ENCODE measurements around the gene VWF. TPM values are rescaled to one million over a fixed set of nuclear protein-coding genes. Genes with fewer than 3 reads are reported as not detected.

VWF gene
- total and polyA plus RNA-seq, 10 of the 15 experiments (the other 5 are each of a cell fraction or from before 2014, with no cell fraction given): 0.08 to 0.23 TPM; not detected in 8

DNA sequence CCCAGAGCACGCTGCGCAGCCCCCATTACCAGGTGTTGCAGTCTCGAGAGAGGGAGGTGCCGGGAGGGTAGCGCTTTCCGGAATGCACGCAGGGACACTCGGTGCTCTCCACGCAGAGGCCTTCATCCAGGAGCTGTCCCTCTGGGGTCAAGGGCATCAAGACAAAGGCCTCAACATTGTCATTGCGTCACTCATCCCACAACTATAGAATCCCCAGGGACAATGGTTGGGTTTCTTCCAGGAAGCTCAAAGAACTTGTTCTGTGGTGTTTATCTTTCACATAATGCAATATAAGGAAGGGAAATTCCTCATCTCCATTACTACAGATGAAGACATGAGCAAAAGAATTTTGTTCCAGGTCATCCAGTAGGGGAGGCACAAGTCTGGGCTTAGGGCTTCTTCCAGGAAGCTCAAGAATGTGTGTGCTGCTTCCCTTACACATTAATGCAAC, 52.1 kb downstream of the VWF start:
- ChIA-PET POLR2A (no interaction called here), CTCF (no interaction called here), RAD21 (ENCODE audit: unreplicated experiment) (no interaction called here), SMC1A (ENCODE audit: uncharacterized antibody, unreplicated experiment) (interaction anchor here (0.6 kb wide), 1 partner anchor 187 kb away, joined by 3 read pairs; no protein-coding TSS in a partner anchor)
- no peak overlapping the region for H3K27ac ChIP-seq (ENCODE audit: control insufficient read depth, insufficient read depth)
- H3K4me1 ChIP-seq (ENCODE audit: control insufficient read depth, insufficient read depth, low read length): no peaks in the 10 kb centered on the region
- ATAC-seq (no peak), DNase-seq (ENCODE audit: low read depth, low spot score) (no peak), FAIRE-seq (no peak)
- no peak overlapping the region for H3K4me3 ChIP-seq
- no TSS peak for BruUV-seq (replicated peaks)
- H3K79me2 ChIP-seq (ENCODE audit: control insufficient read depth, insufficient read depth, low read length): no peaks in the 10 kb centered on the region
- no peaks in the 10 kb centered on the region for H4K20me1 ChIP-seq (ENCODE audit: control insufficient read depth, insufficient read depth)
- no peak for TF ChIP-seq NR2C1 (IDR thresholded peaks at IDR 0.05)
- TF ChIP-seq, protein P1, sequence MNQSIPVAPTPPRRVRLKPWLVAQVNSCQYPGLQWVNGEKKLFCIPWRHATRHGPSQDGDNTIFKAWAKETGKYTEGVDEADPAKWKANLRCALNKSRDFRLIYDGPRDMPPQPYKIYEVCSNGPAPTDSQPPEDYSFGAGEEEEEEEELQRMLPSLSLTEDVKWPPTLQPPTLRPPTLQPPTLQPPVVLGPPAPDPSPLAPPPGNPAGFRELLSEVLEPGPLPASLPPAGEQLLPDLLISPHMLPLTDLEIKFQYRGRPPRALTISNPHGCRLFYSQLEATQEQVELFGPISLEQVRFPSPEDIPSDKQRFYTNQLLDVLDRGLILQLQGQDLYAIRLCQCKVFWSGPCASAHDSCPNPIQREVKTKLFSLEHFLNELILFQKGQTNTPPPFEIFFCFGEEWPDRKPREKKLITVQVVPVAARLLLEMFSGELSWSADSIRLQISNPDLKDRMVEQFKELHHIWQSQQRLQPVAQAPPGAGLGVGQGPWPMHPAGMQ (IDR thresholded peaks at IDR 0.05; ENCODE audit: borderline replicate concordance): no peak
- no peak for TF ChIP-seq CHD4 (IDR thresholded peaks at IDR 0.05)
- no peak for TF ChIP-seq ZNF274 (IDR thresholded peaks at IDR 0.05; ENCODE audit: insufficient read depth, insufficient read length)
- no peak for TF ChIP-seq POLR2A (IDR thresholded peaks at IDR 0.05; ENCODE audit: low read depth, low read length)
- H3K36me3 ChIP-seq (ENCODE audit: control insufficient read depth in 2 of 2, insufficient read depth in 2 of 2, low read length in 1 of 2): no peaks in the 10 kb centered on the region
- H3K9me3 ChIP-seq (replicated peaks; ENCODE audit: control insufficient read depth, insufficient read depth, low read length): no peaks in the 10 kb centered on the region
- no peak overlapping the region for H3K9ac ChIP-seq (ENCODE audit: control insufficient read depth, insufficient read depth, low read length)
- in situ Hi-C loops (cut with MboI): no loop called here
- no peak overlapping the region for H2AFZ ChIP-seq (ENCODE audit: control insufficient read depth, low read depth, low read length)
- intact Hi-C loops (cut with micrococcal nuclease; ENCODE audit: unreplicated experiment): no loop called here
- H3K4me2 ChIP-seq (ENCODE audit: control insufficient read depth, insufficient read depth): no peak overlapping the region
- H3K27me3 ChIP-seq (replicated peaks in 1 of 2; ENCODE audit: control insufficient read depth in 2 of 2, insufficient read depth in 2 of 2, low read length in 1 of 2): peaks cover 13% of the 10 kb centered on the region in 2 experiments
- 47% methylated on average over 10 of the region's 10 CpGs for WGBS (ENCODE audit: insufficient coverage, insufficient replicate concordance, low lambda C conversion rate, missing lambda C conversion rate)

DNA sequence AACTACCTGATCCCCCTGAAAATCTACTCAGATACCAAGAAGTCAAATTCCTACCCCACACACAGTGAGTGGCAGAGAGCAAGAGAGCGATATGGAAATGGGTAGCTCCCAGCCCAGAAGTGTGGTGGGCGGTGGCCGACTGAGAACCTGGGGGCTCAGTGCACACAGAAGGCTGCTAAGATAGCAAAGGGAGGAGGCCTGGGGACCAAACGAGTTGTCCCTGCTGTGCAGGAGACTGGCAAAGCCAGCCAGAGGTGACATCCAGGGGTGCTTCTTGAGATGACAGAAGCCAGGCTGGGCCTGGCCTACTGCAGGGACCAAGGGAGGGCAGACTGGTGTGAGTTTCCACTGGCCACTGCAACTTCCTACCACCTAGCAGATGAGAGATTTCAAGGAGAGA, 52.9 kb downstream of the VWF start:
- H4K20me1 ChIP-seq (ENCODE audit: control insufficient read depth, insufficient read depth): no peaks in the 10 kb centered on the region
- H3K4me3 ChIP-seq: no peak overlapping the region
- CTCF ChIA-PET: no interaction called here
- H3K4me1 ChIP-seq (ENCODE audit: control insufficient read depth, insufficient read depth, low read length): no peaks in the 10 kb centered on the region
- H3K4me2 ChIP-seq (ENCODE audit: control insufficient read depth, insufficient read depth): no peak overlapping the region
- 20% methylated on average over 4 of the region's 4 CpGs for WGBS (ENCODE audit: insufficient coverage, insufficient replicate concordance, low lambda C conversion rate, missing lambda C conversion rate)
- no TSS peak for BruUV-seq (replicated peaks)
- SMC1A ChIA-PET (ENCODE audit: uncharacterized antibody, unreplicated experiment): no interaction called here
- POLR2A ChIA-PET: no interaction called here
- no peak overlapping the region for H3K27ac ChIP-seq (ENCODE audit: control insufficient read depth, insufficient read depth)
- H3K79me2 ChIP-seq (ENCODE audit: control insufficient read depth, insufficient read depth, low read length): no peaks in the 10 kb centered on the region
- in situ Hi-C loops (cut with MboI) (no loop called here), intact Hi-C loops (cut with micrococcal nuclease; ENCODE audit: unreplicated experiment) (no loop called here)
- ATAC-seq (no peak), FAIRE-seq (no peak), DNase-seq (ENCODE audit: low read depth, low spot score) (no peak)
- peaks cover 13% of the 10 kb centered on the region in 2 experiments for H3K27me3 ChIP-seq (replicated peaks in 1 of 2; ENCODE audit: control insufficient read depth in 2 of 2, insufficient read depth in 2 of 2, low read length in 1 of 2)
- no peaks in the 10 kb centered on the region for H3K36me3 ChIP-seq (ENCODE audit: control insufficient read depth in 2 of 2, insufficient read depth in 2 of 2, low read length in 1 of 2)
- no peak overlapping the region for H2AFZ ChIP-seq (ENCODE audit: control insufficient read depth, low read depth, low read length)
- H3K9ac ChIP-seq (ENCODE audit: control insufficient read depth, insufficient read depth, low read length): no peak overlapping the region
- RAD21 ChIA-PET (ENCODE audit: unreplicated experiment): interaction anchor here (0.8 to 1.1 kb wide), 2 partner anchors 83 to 206 kb away, joined by 3 to 4 read pairs; no protein-coding TSS in a partner anchor
- no peaks in the 10 kb centered on the region for H3K9me3 ChIP-seq (replicated peaks; ENCODE audit: control insufficient read depth, insufficient read depth, low read length)
- TF ChIP-seq BHLHE40 (IDR thresholded peaks at IDR 0.05; ENCODE audit: borderline replicate concordance in 1 of 2, low read depth in 2 of 2, low read length in 1 of 2) (no peak), YBX1 (IDR thresholded peaks at IDR 0.05) (no peak), POLR2AphosphoS5 (IDR thresholded peaks at IDR 0.05; ENCODE audit: low read length) (no peak), ZBTB33 (IDR thresholded peaks at IDR 0.05) (no peak), ZNF24 (IDR thresholded peaks at IDR 0.05) (no peak)
- TF ChIP-seq, protein P2, sequence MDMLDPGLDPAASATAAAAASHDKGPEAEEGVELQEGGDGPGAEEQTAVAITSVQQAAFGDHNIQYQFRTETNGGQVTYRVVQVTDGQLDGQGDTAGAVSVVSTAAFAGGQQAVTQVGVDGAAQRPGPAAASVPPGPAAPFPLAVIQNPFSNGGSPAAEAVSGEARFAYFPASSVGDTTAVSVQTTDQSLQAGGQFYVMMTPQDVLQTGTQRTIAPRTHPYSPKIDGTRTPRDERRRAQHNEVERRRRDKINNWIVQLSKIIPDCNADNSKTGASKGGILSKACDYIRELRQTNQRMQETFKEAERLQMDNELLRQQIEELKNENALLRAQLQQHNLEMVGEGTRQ (IDR thresholded peaks at IDR 0.05; ENCODE audit: borderline replicate concordance, low read depth, low read length): no peak
- TF ChIP-seq, protein P3, sequence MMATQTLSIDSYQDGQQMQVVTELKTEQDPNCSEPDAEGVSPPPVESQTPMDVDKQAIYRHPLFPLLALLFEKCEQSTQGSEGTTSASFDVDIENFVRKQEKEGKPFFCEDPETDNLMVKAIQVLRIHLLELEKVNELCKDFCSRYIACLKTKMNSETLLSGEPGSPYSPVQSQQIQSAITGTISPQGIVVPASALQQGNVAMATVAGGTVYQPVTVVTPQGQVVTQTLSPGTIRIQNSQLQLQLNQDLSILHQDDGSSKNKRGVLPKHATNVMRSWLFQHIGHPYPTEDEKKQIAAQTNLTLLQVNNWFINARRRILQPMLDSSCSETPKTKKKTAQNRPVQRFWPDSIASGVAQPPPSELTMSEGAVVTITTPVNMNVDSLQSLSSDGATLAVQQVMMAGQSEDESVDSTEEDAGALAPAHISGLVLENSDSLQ (IDR thresholded peaks at IDR 0.05): no peak
- TF ChIP-seq, protein P1 (IDR thresholded peaks at IDR 0.05; ENCODE audit: borderline replicate concordance): no peak
